Central memory CD8-positive, alpha-beta T cell (primary cell): ENCODE results near the gene MAMDC2.

Experiments
- ATAC-seq: fragments of 150-1000 bp; cut with Tn5 transposase; replicated peaks from 2 replicates; pipeline ENCODE4 v1.10.0; 2022; ENCODE audit warnings: mild to moderate bottlenecking, moderate FRiP score, moderate number of reproducible peaks; ENCODE audit not compliant: poor library complexity, severe bottlenecking; ENCODE audit errors: extremely low read depth
- DNase-seq, 2 donors: peaks; one replicate each; pipeline ENCODE4 v3.0.0; 2021; ENCODE audit warnings: low spot score in 2 of 2
- H3K27ac Mint-ChIP-seq: one replicate; pipeline ENCODE4 v1.8.0; 2022; ENCODE audit warnings: low read depth, mild to moderate bottlenecking, moderate library complexity, mixed read lengths
- H3K27me3 Mint-ChIP-seq: one replicate; pipeline ENCODE4 v1.8.0; 2022; ENCODE audit warnings: mixed read lengths
- H3K36me3 Mint-ChIP-seq: one replicate; pipeline ENCODE4 v1.8.0; 2022; ENCODE audit warnings: mild to moderate bottlenecking, moderate library complexity, mixed read lengths; ENCODE audit not compliant: insufficient read depth
- H3K4me1 Mint-ChIP-seq: one replicate; pipeline ENCODE4 v1.8.0; 2022; ENCODE audit warnings: mixed read lengths
- H3K4me3 Mint-ChIP-seq: one replicate; pipeline ENCODE4 v1.8.0; 2022; ENCODE audit warnings: mild to moderate bottlenecking, moderate library complexity, mixed read lengths
- H3K9me3 Mint-ChIP-seq: one replicate; pipeline ENCODE4 v1.8.0; 2022; ENCODE audit warnings: mixed read lengths

The MAMDC2 gene

DNA sequence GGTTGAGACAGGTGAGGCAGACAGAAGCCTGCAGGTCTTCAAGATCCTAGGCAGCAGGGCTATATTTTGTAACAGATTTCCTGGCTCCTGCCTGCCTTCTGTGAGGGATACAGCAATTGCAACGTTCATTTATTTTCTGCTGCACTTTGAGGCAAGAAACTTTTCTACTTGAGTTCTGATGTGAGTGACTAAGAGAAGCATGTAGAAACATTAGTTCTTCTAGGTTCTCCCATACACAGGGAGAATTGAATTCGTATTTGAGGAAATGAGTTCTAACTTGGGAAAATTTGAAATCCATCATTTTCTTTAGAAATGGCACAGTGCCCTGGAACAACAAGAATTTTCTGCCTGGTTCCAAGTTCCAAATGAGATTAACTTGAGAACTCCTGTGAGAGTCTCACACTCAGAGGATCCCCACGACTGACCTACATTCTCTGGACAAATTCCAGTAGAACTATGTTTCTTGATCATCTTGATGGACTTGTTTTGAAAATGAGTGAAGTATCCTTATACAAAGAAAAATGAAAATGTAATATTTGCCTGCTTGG lies 15.0 kb downstream of the MAMDC2 start:
- ATAC-seq (no peak), DNase-seq (no peak)
- Mint-ChIP-seq H3K36me3 (no peaks in the 10 kb centered on the region), H3K9me3 (no peaks in the 10 kb centered on the region), H3K27ac (no peak overlapping the region), H3K4me1 (no peaks in the 10 kb centered on the region), H3K4me3 (no peak overlapping the region), H3K27me3 (peaks cover 26% of the 10 kb centered on the region)

DNA sequence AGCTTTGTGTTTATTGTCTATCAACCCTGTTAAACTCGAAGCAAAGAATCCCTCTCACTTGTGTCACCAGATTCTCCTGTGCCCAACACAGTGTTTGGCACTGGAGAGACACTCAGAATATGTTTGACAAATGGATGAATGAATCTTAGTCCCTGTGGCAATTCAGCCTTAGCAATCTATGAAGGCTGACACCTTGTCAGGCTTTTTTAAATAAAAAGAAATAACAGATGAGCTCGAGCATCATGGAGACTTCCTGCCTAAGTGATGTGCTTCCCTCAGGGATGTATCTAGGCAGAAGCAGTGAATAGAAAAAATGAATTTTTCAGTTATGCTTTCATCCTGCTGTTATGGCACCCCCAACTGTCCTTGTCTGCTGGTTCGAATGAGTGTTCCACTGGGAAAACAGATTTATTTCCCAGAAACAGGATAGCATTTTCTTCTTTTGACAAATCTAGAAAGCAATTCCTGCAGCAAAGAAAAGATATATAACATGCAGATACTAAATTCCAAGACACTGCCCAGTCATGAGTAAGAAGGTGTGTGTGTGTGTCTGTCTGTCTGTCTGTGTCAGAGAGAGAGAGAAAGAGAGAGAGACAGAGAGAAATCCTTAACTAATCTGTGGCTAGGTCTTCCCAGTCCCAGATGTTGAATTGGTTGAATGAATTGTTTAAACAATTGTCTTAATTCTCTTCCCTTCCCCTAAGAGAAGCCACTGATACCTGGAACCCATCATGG lies 16.7 kb downstream of the MAMDC2 start:
- no peak overlapping the region for H3K4me3 Mint-ChIP-seq
- no peaks in the 10 kb centered on the region for H3K4me1 Mint-ChIP-seq
- DNase-seq (no peak), ATAC-seq (no peak)
- H3K27ac Mint-ChIP-seq, result no peak overlapping the region
- H3K36me3 Mint-ChIP-seq, result no peaks in the 10 kb centered on the region
- no peaks in the 10 kb centered on the region for H3K9me3 Mint-ChIP-seq
- peaks cover 29% of the 10 kb centered on the region for H3K27me3 Mint-ChIP-seq

DNA sequence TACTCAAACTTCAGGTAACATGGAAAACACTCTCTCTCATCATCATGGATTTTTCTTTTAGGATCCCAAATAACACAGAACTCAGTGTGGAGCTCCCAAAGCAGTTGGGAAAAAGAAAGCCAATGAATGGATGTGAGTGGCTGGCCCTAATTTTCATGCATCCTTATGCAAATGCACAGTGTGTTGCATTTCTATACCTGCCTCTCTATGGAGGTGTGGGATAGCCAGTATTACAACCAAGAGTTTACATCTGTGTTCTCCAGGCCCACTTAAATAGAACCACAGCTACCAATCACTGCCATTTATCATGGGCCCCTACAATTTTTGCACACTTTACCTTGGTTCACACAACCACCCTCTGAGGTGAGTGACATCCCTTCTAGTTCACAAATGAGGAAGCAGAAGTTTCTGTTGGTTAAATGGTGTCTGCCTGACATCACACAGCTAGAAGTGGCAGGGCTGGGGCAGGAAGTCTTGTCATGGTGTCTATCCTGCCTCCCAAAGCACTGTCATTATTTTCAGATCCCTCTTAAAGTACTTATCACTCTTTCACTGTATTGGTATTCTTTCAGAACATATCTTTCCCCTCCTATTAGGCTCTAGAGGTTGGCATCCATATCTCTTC lies 17.3 kb downstream of the MAMDC2 start:
- Mint-ChIP-seq H3K27me3 (peaks cover 35% of the 10 kb centered on the region), H3K9me3 (no peaks in the 10 kb centered on the region), H3K4me1 (no peaks in the 10 kb centered on the region), H3K4me3 (no peak overlapping the region), H3K36me3 (no peaks in the 10 kb centered on the region), H3K27ac (no peak overlapping the region)
- DNase-seq, result no peak
- ATAC-seq, result no peak

DNA sequence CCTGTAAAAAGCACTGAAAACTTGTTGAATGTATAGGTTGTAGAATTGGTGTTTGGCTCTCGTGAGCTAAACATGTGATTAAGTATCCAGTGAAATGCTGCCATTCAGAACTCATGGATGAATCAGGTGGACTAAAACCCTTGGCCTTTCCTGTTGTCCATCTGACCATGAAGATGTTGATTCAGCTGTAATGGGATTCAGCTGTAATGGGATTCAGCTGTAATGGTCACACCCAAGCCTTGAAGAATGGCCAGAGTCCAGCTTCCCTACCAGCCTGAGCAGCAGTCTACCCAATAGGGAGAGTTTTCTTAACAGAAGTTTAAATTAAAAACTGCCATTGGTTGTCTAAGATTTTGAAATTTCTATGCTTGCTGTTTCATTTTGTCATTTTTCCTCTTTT lies 18.1 kb downstream of the MAMDC2 start:
- H3K27ac Mint-ChIP-seq, result no peak overlapping the region
- H3K36me3 Mint-ChIP-seq, result no peaks in the 10 kb centered on the region
- ATAC-seq (no peak), DNase-seq (no peak)
- H3K27me3 Mint-ChIP-seq, result peaks cover 42% of the 10 kb centered on the region
- no peaks in the 10 kb centered on the region for H3K9me3 Mint-ChIP-seq
- no peaks in the 10 kb centered on the region for H3K4me1 Mint-ChIP-seq
- H3K4me3 Mint-ChIP-seq, result no peak overlapping the region

DNA sequence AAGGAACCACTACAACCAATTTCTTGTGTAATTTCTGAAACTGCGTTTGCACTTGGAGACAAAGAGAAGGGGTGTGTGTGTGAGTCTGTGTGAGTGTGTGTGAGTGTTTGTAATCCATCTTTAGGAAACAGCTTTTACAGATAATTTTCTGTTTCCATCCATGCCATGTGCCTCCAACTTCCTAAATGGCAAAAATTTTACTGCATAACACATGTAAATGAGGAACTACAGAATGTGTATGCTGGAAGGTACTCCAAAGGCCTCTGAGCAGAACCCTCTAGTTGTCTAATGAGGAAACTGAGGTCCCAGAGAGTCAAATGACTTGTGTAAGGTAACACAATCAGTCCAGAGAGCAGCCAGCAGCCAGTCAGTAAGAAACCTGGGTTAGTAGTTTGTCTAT lies 20.8 kb downstream of the MAMDC2 start:
- Mint-ChIP-seq H3K9me3 (no peaks in the 10 kb centered on the region), H3K36me3 (no peaks in the 10 kb centered on the region), H3K27ac (no peak overlapping the region), H3K4me3 (no peak overlapping the region), H3K4me1 (no peaks in the 10 kb centered on the region), H3K27me3 (peaks cover 58% of the 10 kb centered on the region)
- ATAC-seq (no peak), DNase-seq (no peak)

DNA sequence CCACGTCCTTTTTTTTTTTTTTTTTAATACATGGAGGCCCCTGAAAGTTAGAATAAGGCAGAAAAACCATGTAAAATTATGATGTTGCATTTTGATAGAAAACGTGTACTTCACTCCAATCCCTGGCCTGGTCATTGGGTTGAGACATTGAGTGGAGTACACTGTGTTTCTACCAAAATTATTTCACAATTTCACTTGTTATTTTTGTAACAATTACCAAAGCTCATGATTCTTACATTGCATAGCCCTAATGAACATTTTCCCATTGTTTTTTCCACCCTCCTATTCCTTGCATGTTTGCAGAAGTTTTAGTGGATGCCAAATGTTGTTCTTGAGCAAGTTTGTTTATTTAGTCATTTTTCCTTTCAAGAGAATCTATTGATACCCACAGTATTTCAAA lies 21.9 kb downstream of the MAMDC2 start:
- Mint-ChIP-seq H3K4me1 (no peaks in the 10 kb centered on the region), H3K36me3 (no peaks in the 10 kb centered on the region), H3K4me3 (no peak overlapping the region), H3K27me3 (peaks cover 58% of the 10 kb centered on the region), H3K27ac (no peak overlapping the region), H3K9me3 (no peaks in the 10 kb centered on the region)
- DNase-seq, result no peak
- no peak for ATAC-seq

DNA sequence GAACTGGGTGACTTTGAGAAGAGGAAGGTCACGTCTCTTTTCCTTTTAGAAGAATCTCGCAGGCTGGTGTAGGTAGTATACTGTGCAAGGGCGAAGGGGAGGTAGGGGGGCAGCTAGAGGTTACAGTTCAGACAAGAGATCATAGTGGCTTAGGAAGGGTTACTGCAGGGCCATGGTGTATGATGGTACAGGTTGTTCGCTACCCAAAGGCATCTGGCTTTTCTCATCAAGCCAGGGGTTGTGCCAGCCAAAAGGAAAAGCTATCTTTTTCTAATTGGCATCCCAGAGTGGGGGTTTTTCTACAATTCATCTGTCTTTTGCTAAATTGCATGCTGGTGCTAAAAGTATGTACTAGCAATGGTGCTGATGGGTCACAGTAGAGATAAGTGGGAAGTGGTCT lies 22.8 kb downstream of the MAMDC2 start:
- no peak overlapping the region for H3K27ac Mint-ChIP-seq

DNA sequence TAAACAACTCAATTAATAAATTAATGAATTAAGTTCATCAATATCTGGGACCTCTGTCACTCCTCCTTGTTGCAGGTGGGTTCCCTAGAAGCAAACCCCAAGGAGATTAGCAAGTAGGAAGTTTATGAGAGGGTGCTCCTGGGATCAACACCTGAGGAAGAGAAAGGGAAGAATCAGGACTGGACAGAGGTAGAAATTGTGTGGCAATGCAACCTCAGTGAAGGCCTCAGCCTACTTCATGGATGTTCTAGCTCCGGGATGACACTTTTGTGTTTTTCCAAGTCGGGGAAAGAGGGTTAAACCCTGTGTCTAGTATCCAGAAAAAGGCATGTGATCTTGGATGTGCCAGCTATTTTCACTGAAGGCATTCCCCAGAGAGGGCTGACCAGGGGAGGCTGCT lies 23.2 kb downstream of the MAMDC2 start:
- Mint-ChIP-seq H3K4me1 (no peaks in the 10 kb centered on the region), H3K27me3 (peaks cover 56% of the 10 kb centered on the region), H3K36me3 (no peaks in the 10 kb centered on the region), H3K9me3 (no peaks in the 10 kb centered on the region), H3K4me3 (no peak overlapping the region), H3K27ac (no peak overlapping the region)
- no peak for DNase-seq
- no peak for ATAC-seq

More for the DNA sequence above, 22.8 kb downstream of the MAMDC2 start:
- Mint-ChIP-seq H3K27me3 (peaks cover 58% of the 10 kb centered on the region), H3K9me3 (no peaks in the 10 kb centered on the region), H3K4me3 (no peak overlapping the region), H3K4me1 (no peaks in the 10 kb centered on the region), H3K36me3 (no peaks in the 10 kb centered on the region)
- no peak for DNase-seq
- ATAC-seq, result no peak

DNA sequence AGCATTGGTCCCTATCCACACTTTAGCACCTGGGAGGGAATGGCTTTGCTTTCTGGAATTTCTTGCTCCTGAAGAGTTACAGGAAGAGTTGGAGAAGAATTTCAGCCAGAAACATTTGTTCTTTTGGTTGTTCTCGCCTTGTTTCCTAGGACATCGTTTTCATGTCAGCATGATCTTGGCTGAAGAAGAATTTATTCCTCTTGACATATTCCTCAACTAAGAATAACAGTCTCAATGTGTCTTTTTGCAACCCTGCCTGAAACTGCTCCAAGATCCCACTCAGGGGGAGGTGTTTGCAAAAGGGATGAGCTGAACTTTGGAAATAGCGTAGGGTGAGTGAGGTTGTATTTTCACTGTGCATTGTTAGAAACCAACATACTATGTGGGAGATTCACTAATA lies 26.1 kb downstream of the MAMDC2 start:
- H3K27ac Mint-ChIP-seq, result no peak overlapping the region
- H3K4me3 Mint-ChIP-seq, result no peak overlapping the region
- no peaks in the 10 kb centered on the region for H3K36me3 Mint-ChIP-seq
- no peaks in the 10 kb centered on the region for H3K9me3 Mint-ChIP-seq
- ATAC-seq (no peak), DNase-seq (no peak)
- peaks cover 33% of the 10 kb centered on the region for H3K27me3 Mint-ChIP-seq
- H3K4me1 Mint-ChIP-seq, result no peaks in the 10 kb centered on the region

DNA sequence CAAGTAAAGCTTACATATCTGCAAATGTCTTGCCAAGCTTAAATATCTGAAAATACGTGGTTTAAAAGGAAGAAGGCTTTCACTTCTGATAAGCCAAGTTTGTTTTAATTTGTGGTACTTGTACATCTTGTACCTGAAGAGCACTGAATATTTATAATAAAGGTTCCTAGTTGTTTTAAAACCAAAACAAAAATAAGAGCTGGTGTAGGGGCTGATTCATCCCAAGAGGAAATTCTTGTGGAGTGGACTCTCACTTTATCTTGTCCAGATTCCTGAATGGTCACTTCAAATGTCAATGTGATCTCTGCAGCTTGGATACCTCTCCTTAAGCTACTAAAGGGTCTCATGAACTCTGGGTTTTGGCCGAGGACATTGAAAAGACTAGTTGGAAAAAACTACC lies 29.5 kb downstream of the MAMDC2 start:
- Mint-ChIP-seq H3K4me3 (no peak overlapping the region), H3K27me3 (peaks cover 7% of the 10 kb centered on the region), H3K4me1 (no peaks in the 10 kb centered on the region), H3K36me3 (no peaks in the 10 kb centered on the region), H3K9me3 (no peaks in the 10 kb centered on the region), H3K27ac (no peak overlapping the region)
- ATAC-seq (no peak), DNase-seq (no peak)

DNA sequence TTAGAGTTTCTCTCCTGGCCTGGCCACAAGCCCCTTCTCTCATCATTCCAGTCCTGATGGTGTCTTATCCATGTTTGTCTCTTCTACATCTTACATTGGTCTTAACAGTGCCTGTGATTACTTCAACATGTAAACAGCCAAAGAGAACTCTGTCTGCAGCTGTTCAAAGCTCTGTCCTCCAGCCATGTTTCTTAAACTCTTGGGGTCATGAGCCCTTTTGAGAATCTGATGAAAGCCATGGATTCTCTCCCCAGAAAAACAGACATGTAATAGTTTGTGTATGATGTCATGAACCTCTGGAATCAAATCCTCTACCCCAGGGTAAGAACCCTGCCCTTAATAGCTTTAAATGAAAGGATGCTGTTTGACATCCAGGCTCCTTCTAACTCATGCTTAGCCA lies 30.1 kb downstream of the MAMDC2 start:
- no peak overlapping the region for H3K4me3 Mint-ChIP-seq
- DNase-seq, result no peak
- H3K27ac Mint-ChIP-seq, result no peak overlapping the region
- H3K27me3 Mint-ChIP-seq, result peaks cover 10% of the 10 kb centered on the region
- H3K4me1 Mint-ChIP-seq, result no peaks in the 10 kb centered on the region
- no peaks in the 10 kb centered on the region for H3K36me3 Mint-ChIP-seq
- ATAC-seq, result no peak
- no peaks in the 10 kb centered on the region for H3K9me3 Mint-ChIP-seq

DNA sequence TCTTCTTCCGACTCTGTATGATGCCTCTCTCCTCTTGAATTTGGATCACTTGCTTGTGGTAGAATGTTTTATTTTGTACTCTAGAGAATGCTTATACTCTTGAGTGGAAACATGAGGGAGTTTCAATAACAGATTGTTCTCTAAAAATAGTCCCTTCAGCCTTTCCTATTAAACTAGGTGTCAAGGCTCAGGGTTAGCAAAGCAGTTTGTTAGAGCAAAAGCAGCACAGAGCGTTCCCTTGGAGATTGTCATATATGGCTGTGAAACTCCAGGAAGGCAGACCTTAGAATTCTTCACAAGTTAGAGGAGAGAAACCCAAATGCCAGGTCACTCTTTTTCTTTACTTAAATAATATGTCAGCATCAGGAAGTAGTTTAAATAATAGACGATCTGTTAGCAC lies 33.0 kb downstream of the MAMDC2 start:
- no peak for DNase-seq
- Mint-ChIP-seq H3K27ac (no peak overlapping the region), H3K9me3 (no peaks in the 10 kb centered on the region), H3K36me3 (no peaks in the 10 kb centered on the region), H3K4me3 (no peak overlapping the region), H3K27me3 (peaks cover 36% of the 10 kb centered on the region), H3K4me1 (no peaks in the 10 kb centered on the region)
- no peak for ATAC-seq

DNA sequence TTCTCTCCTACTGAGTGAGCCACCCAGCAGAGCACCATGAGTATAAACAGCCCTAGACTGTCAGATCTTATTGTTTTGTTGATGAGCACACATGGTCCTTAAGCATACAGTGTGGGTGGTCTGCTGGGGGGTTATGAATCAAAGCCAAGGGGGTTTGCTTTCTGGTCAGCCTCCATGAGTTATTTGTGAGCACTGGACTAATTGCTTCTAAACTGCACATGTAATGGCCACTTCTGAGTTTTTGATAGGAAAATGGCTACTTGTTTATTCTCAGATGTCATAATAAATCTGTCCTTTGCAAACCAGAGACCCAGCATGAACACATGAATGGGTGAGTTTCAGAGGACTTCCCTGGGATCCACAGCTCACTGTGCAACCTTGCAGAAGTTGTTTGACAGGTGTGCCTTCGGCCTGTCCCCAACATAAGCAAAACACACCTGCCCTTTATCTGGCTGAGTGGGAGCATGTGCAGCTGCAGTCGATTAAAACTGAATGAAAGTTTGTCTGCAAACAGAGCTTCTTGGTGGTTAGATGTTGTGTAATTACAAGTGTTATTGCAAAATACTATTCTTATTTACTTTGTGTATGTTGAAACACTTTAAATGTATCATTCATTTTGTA lies 35.9 kb downstream of the MAMDC2 start:
- ATAC-seq (no peak), DNase-seq (no peak)
- no peaks in the 10 kb centered on the region for H3K9me3 Mint-ChIP-seq
- no peak overlapping the region for H3K27ac Mint-ChIP-seq
- no peaks in the 10 kb centered on the region for H3K36me3 Mint-ChIP-seq
- peaks cover 36% of the 10 kb centered on the region for H3K27me3 Mint-ChIP-seq
- no peaks in the 10 kb centered on the region for H3K4me1 Mint-ChIP-seq
- H3K4me3 Mint-ChIP-seq, result no peak overlapping the region
